GM23248 (cell line): ENCODE data around the gene CTBP2. TPM values are rescaled to one million over a fixed set of nuclear protein-coding genes. Genes with fewer than 3 reads are reported as not detected.

ENCODE experiments used
- DNase-seq: peaks from one replicate; pipeline ENCODE4 v3.0.0-alpha.2; 2015
- H2AFZ ChIP-seq: fragments of 200-600 bp; sonication (generic); 2 replicates; pipeline ENCODE4 v1.6.1; 2016; ENCODE audit warnings: antibody characterized with exemption
- H3F3A ChIP-seq: fragments of 200-600 bp; sonication (generic); 2 replicates; pipeline ENCODE4 v1.6.1; 2016; ENCODE audit warnings: mild to moderate bottlenecking, antibody characterized with exemption, mixed run types; ENCODE audit not compliant: insufficient read depth
- H3K27ac ChIP-seq: fragments of 200-600 bp; sonication (generic); 2 replicates; pipeline ENCODE4 v1.5.1; 2016; ENCODE audit warnings: mild to moderate bottlenecking
- H3K27me3 ChIP-seq: fragments of 200-600 bp; sonication (generic); replicated peaks from 2 replicates; pipeline ENCODE4 v1.6.1; 2016; ENCODE audit warnings: mild to moderate bottlenecking; ENCODE audit not compliant: insufficient read depth
- H3K36me3 ChIP-seq: fragments of 200-600 bp; sonication (generic); 2 replicates; pipeline ENCODE4 v1.6.1; 2016; ENCODE audit warnings: low read depth, mild to moderate bottlenecking
- H3K4me1 ChIP-seq: fragments of 200-600 bp; sonication (generic); 2 replicates; pipeline ENCODE4 v1.6.1; 2016; ENCODE audit warnings: mild to moderate bottlenecking; ENCODE audit not compliant: insufficient read depth
- H3K4me2 ChIP-seq: fragments of 200-600 bp; sonication (generic); one replicate; pipeline ENCODE4 v1.6.1; 2016; ENCODE audit warnings: mild to moderate bottlenecking; ENCODE audit not compliant: unreplicated experiment
- H3K4me3 ChIP-seq: fragments of 200-600 bp; sonication (generic); 2 replicates; pipeline ENCODE4 v1.5.1; 2016; ENCODE audit warnings: mild to moderate bottlenecking
- H3K79me2 ChIP-seq: fragments of 200-600 bp; sonication (generic); 2 replicates; pipeline ENCODE4 v1.6.1; 2016; ENCODE audit warnings: mild to moderate bottlenecking; ENCODE audit not compliant: insufficient read depth
- H3K9ac ChIP-seq: fragments of 200-600 bp; sonication (generic); 2 replicates; pipeline ENCODE4 v1.6.1; 2016; ENCODE audit warnings: mild to moderate bottlenecking
- H3K9me2 ChIP-seq: fragments of 200-600 bp; sonication (generic); 2 replicates; pipeline ENCODE4 v1.6.1; 2016; ENCODE audit warnings: mixed run types, mild to moderate bottlenecking, moderate library complexity; ENCODE audit not compliant: insufficient read depth
- H3K9me3 ChIP-seq: fragments of 200-600 bp; sonication (generic); one replicate; pipeline ENCODE4 v1.6.1; 2017; ENCODE audit warnings: low read depth
- H4K20me1 ChIP-seq: fragments of 200-600 bp; sonication (generic); 2 replicates; pipeline ENCODE4 v1.6.0; 2016; ENCODE audit not compliant: insufficient read depth
- EZH2 ChIP-seq: fragments of 200-600 bp; sonication (generic); IDR thresholded peaks from 2 replicates; pipeline ENCODE4 v1.6.1; 2018; ENCODE audit warnings: antibody characterized with exemption, mild to moderate bottlenecking; ENCODE audit not compliant: insufficient read depth, poor library complexity, severe bottlenecking
- EZH2phosphoT487 ChIP-seq: fragments of 200-600 bp; sonication (generic); IDR thresholded peaks from 2 replicates; pipeline ENCODE4 v1.6.1; 2018; ENCODE audit warnings: antibody characterized with exemption, moderate library complexity, mild to moderate bottlenecking, low read depth; ENCODE audit not compliant: insufficient read depth
- WGBS, 2 experiments: methylation state at CpG; one replicate each; pipeline ENCODE4 v1.1.6; 2015 to 2017; ENCODE audit warnings: low lambda C conversion rate in 2 of 2, low coverage in 1 of 2; ENCODE audit errors: missing lambda C conversion rate in 2 of 2; 5-methylcytosine and 5-hydroxymethylcytosine counted together
- in situ Hi-C: fragments of 300-500 bp; cut with MboI; formaldehyde crosslinking; loops from 2 replicates; pipeline ENCODE4 v1.15.0; 2020
- polyA plus RNA-seq: library from polyadenylated mRNA; unstranded; fragments of >200 nt; fragmentation: Nextera tagmentation; extraction: Ambion mirVana; gene quantifications from 2 replicates; pipeline ENCODE4 v1.2.1, GENCODE V29; 2016
- total RNA-seq: library from RNA; depleted of rRNA; stranded (reverse); fragments of >200 nt; shearing (Covaris generic); gene quantifications from 2 replicates; pipeline ENCODE4 v1.2.3, GENCODE V29; 2014

Gene CTBP2
- total and polyA plus RNA-seq, 2 experiments from 2014 or later = 52.0 to 65.5 TPM

DNA sequence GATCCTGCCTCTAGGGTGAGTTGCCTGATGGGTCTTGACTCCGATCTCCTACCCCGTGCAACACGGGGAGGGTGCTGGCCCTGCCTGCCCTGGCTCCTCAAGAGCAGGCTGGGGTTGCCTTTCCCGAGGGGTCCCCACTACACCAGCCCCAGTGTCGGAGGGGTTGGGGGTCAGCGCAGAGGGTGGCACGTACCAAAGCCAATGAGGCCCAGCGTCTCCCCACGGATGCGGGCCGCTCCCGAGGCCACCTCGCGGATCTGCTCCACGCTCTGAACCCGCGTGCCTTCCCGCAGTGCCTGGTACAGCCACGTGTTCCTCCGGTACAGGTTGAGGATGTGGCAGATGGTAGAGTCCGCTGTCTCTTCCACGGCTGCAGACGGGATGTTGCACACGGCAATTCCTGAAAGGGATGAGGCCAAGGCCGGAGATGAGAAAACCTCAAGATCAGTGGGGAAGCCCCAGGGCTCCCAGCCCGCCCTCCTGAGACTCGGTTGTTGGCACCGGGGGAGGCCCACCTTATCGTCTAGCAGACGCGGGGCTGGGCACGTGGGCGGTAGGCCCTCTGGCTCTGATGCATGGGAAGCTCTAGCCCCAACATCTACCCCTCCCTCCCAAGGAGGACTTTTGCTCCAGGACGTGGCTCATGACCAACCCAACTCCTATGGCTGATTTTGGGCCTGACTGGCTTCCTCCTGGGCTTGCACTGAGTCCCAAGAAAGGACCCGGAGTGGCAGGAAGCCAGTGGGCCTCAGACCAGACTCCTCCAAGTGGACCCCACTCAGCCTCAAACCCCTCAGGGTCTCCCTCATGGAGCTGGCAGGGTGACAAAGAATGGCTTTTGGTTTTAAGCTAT lies 162.4 kb downstream of the CTBP2 start:
- no peak for DNase-seq
- Histone ChIP-seq H3F3A (peaks cover 17% of the 10 kb centered on the region), H3K4me3 (no peak overlapping the region), H3K79me2 (peaks cover 32% of the 10 kb centered on the region), H3K27ac (peak overlapping the region; percentile 71; the same call in 1 of the 2 replicates), H2AFZ (no peak overlapping the region), H3K27me3 (no peaks in the 10 kb centered on the region), H3K36me3 (peaks cover 19% of the 10 kb centered on the region; the same call in 1 of the 2 replicates), H3K9ac (no peak overlapping the region), H4K20me1 (no peaks in the 10 kb centered on the region), H3K4me2 (no peak overlapping the region), H3K4me1 (peaks cover 8% of the 10 kb centered on the region), H3K9me3 (no peaks in the 10 kb centered on the region), H3K9me2 (no peaks in the 10 kb centered on the region)
- TF ChIP-seq EZH2 (no peak), EZH2phosphoT487 (no peak)
- 88 to 94% methylated on average over 35 of the region's 35 CpGs for WGBS, 2 experiments
- in situ Hi-C loops = no loop called here

DNA sequence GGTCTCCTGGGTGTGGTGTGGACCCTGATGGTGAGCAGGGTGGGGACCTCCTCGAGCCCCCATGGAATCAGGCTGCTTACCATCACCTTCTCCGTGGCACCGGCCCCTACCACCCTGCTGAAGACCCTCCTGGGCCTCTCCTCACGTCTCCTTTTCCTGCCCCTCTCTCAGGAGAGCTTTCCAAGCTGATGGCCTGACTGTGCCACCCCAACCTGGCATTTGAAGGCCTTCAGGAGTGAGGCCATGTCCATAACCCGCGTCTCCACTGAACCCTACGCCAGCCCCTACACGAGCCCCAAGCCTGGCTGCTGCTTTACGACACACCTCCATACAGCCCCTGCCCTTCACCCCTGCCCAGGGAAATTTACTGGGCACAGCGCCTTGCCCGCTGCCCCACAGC lies 163.1 kb downstream of the CTBP2 start:
- in situ Hi-C loops = no loop called here
- no peaks in the 10 kb centered on the region for H3K9me3 ChIP-seq
- 94 to 95% methylated on average over 11 of the region's 11 CpGs for WGBS, 2 experiments

GRCh38 chr10:124996854-124997215 lies 163.5 kb downstream of the CTBP2 start:
- DNase-seq = no peak
- Histone ChIP-seq H3K36me3 (peaks cover 25% of the 10 kb centered on the region), H3K9me2 (no peaks in the 10 kb centered on the region)

More for the DNA sequence above, 163.1 kb downstream of the CTBP2 start:
- peaks cover 25% of the 10 kb centered on the region; the same call in 1 of the 2 replicates for H3K79me2 ChIP-seq
- H3K27ac ChIP-seq = no peak overlapping the region
- no peak for DNase-seq
- no peaks in the 10 kb centered on the region for H4K20me1 ChIP-seq
- H3K4me3 ChIP-seq = no peak overlapping the region
- H3K4me2 ChIP-seq = no peak overlapping the region
- peaks cover 21% of the 10 kb centered on the region for H3F3A ChIP-seq
- no peak for TF ChIP-seq EZH2
- no peak for TF ChIP-seq EZH2phosphoT487
- no peaks in the 10 kb centered on the region for H3K9me2 ChIP-seq
- peaks cover 23% of the 10 kb centered on the region; the same call in 1 of the 2 replicates for H3K36me3 ChIP-seq
- no peak overlapping the region for H2AFZ ChIP-seq
- H3K9ac ChIP-seq = no peak overlapping the region
- H3K27me3 ChIP-seq = no peaks in the 10 kb centered on the region
- H3K4me1 ChIP-seq = peaks cover 8% of the 10 kb centered on the region

GRCh38 chr10:124996127-124996853 lies 164.1 kb downstream of the CTBP2 start:
- no peak overlapping the region for H2AFZ ChIP-seq
- H4K20me1 ChIP-seq = no peaks in the 10 kb centered on the region
- peaks cover 23% of the 10 kb centered on the region; the same call in 1 of the 2 replicates for H3K79me2 ChIP-seq
- in situ Hi-C loops = no loop called here
- no peaks in the 10 kb centered on the region for H3K9me2 ChIP-seq
- peaks cover 8% of the 10 kb centered on the region for H3K4me1 ChIP-seq
- no peaks in the 10 kb centered on the region for H3K9me3 ChIP-seq
- H3K4me3 ChIP-seq = no peak overlapping the region
- peaks cover 31% of the 10 kb centered on the region for H3K36me3 ChIP-seq
- H3K4me2 ChIP-seq = no peak overlapping the region
- no peaks in the 10 kb centered on the region for H3K27me3 ChIP-seq
- H3F3A ChIP-seq = peaks cover 31% of the 10 kb centered on the region
- DNase-seq = no peak
- no peak overlapping the region for H3K27ac ChIP-seq
- 90 to 91% methylated on average over 19 to 24 of the region's 24 CpGs for WGBS, 2 experiments
- H3K9ac ChIP-seq = no peak overlapping the region
- TF ChIP-seq EZH2phosphoT487 = no peak
- TF ChIP-seq EZH2 = no peak

More at GRCh38 chr10:124996854-124997215, 163.5 kb downstream of the CTBP2 start:
- H3K4me1 ChIP-seq = peaks cover 8% of the 10 kb centered on the region
- H3K79me2 ChIP-seq = peaks cover 25% of the 10 kb centered on the region; the same call in 1 of the 2 replicates
- no peaks in the 10 kb centered on the region for H3K27me3 ChIP-seq
- H3K9me3 ChIP-seq = no peaks in the 10 kb centered on the region
- H3K27ac ChIP-seq = no peak overlapping the region
- no peak overlapping the region for H3K9ac ChIP-seq
- H3K4me3 ChIP-seq = no peak overlapping the region
- 88% methylated on average over 16 to 17 of the region's 17 CpGs for WGBS, 2 experiments
- no peaks in the 10 kb centered on the region for H4K20me1 ChIP-seq
- TF ChIP-seq EZH2 (no peak), EZH2phosphoT487 (no peak)
- H2AFZ ChIP-seq = no peak overlapping the region
- no peak overlapping the region for H3K4me2 ChIP-seq
- in situ Hi-C loops = no loop called here
- peaks cover 25% of the 10 kb centered on the region for H3F3A ChIP-seq
